ENCODE measurements around the gene STAM.

The STAM gene

DNA sequence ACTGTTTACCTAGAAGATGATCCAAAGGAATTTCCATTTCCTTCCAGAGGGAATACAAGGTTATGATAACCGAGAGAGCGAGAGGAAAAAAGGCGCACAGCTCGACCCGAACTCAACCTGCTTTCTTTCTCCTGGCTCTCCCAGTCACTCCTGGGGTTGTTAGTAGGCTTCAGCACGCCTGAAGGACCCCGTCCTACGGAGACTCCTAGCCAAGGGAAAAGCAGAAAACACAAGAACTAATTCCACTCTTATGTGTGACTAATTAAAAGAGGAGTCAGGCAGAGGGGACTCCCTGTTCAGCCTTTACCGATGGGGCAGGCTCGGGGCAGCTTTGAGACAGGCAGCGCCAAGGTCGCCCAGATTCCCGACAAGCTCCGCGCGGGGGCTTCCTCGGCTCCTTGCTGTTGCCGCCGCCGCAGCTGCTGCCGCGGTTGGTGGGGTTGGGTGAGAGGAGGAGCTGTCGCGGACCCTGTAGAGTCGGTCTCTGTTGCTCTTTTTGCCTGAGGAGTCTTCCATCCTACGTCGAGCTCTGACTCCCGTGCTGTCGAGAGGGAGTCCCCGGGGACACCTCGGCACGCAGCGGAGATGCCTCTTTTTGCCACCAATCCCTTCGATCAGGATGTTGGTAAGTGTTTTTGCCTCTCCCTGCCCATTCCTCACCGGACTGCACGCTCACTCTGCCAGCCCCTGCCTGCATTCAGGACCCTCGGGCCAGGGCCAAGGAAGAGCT is at the start of gene STAM:
Gene STAM (plus strand): TSS at position 397 of the 730 bp plus-strand sequence. CDS start 189 bp downstream, at position 586.
- peak within 1 kb of the TSS; percentile 96 for H3K4me3 ChIP-seq (replicated peaks; ENCODE audit: low read depth, low read length)
- TF ChIP-seq CTCF (IDR thresholded peaks at IDR 0.05; ENCODE audit: low read length, missing control alignments), result no peak
- DNase-seq (ENCODE audit: low read depth), result peak; percentile 94

- no peak for TF ChIP-seq CTCF (IDR thresholded peaks at IDR 0.05; ENCODE audit: low read length, missing control alignments)
- DNase-seq (ENCODE audit: low read depth), result no peak
- H3K4me3 ChIP-seq (replicated peaks; ENCODE audit: low read depth, low read length), result no peak overlapping the region
Observed at GRCh38 chr10:17597386-17597785, 46.6 kb upstream of the STAM start.

- no peak overlapping the region for H3K4me3 ChIP-seq (replicated peaks; ENCODE audit: low read depth, low read length)
- TF ChIP-seq CTCF (IDR thresholded peaks at IDR 0.05; ENCODE audit: low read length, missing control alignments), result peak; percentile 54
- DNase-seq (ENCODE audit: low read depth), result peak; percentile 62
Observed at GRCh38 chr10:17599089-17599488, 44.9 kb upstream of the STAM start.

DNA sequence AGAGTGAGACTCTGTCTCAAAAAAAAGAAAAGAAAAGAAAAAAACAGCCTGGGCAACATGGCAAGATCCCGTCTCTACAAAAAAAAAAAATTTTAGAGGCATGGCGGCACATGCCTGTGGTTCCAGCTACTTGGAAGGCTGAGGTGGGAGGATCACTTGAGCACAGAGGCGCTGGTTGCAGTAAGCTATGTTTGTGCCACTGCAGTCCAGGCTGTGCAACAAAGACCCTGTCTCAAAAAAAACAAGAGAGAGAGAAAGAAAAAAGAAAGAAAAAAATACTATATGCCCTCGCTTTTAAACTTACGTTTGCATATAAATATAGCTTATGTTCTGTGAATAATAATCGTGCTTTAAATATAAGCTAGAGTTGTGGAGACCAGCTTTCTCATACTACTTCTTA is 38.0 kb upstream of the STAM start:
- DNase-seq (ENCODE audit: low read depth), result no peak
- no peak for TF ChIP-seq CTCF (IDR thresholded peaks at IDR 0.05; ENCODE audit: low read length, missing control alignments)
- H3K4me3 ChIP-seq (replicated peaks; ENCODE audit: low read depth, low read length), result no peak overlapping the region

DNA sequence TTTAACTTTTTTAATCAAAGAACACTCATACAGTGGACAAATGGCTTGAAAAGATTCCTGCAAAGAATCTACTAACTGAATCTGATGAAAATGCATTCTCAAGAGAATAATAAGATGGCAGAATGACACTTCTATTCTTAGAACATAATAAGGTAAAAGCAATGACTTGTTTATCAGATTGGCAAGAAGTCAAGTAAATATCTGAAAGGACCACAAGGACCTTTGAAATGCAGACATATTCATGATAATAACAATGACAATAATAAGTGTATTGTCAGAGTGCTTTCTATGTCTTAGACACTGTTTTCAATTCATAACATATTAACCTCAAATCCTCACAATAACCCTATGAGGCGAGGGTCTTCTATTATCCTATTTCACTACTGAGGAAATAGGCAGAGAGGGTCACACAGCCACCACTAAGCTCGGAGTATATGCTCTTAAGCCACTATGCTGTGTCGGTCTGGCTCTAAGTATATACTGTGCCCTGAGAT is 37.4 kb upstream of the STAM start:
- DNase-seq (ENCODE audit: low read depth), result no peak
- no peak overlapping the region for H3K4me3 ChIP-seq (replicated peaks; ENCODE audit: low read depth, low read length)
- TF ChIP-seq CTCF (IDR thresholded peaks at IDR 0.05; ENCODE audit: low read length, missing control alignments), result no peak

DNA sequence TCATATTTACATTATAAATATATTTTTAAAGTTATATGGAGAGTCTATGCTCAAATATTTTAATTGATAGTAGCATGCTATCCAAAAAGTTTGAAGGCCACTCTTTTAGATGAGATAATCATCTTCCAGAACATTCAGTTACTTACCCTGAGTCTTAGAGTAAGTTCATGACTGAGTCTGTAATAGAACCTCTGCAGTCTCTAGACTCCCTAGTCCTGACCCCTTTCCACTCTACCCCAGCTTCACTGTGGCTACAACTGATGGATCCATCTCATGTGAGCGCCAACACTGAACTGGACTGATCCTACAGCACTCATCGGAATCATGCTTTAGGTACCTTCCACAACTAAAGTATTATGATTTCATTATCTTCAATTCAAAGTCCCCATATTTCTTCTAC is 36.9 kb upstream of the STAM start:
- H3K4me3 ChIP-seq (replicated peaks; ENCODE audit: low read depth, low read length), result no peak overlapping the region
- DNase-seq (ENCODE audit: low read depth), result no peak
- TF ChIP-seq CTCF (IDR thresholded peaks at IDR 0.05; ENCODE audit: low read length, missing control alignments), result no peak
